ENCODE data around the gene BUB1. TPM values are rescaled to one million over a fixed set of nuclear protein-coding genes. Genes with fewer than 3 reads are reported as not detected.
A peak's percentile ranks its signal among the peaks of the same experiment; 100 is the strongest.

Gene BUB1
- total RNA-seq, 4 donors from 2014 or later: 0.40 to 2.3 (median 1.0) TPM; not detected in 1

DNA sequence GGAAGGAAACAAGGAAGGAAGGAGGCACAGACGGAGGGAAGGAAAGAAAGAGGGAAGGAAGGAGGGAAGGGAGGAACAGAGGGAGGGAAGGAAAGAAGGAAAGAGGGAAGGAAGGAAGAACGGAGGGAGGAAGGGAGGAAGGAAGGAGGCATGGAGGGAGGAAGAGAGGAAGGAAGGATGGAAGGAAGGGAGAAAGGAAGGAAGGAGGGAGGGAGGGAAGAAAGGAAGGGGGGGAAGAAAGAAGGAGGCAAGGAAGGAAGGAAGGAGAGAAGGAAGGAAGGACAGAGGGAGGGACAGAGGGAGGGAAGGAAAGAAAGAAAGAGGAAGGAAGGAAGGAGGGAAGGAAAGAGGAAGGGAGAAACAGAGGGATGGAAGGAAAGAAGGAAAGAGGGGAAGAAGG lies 47.0 kb upstream of the BUB1 start:
- H3K9me3 ChIP-seq: no peaks in the 10 kb centered on the region
- no peaks in the 10 kb centered on the region for H3K27me3 ChIP-seq
- TF ChIP-seq EP300 (IDR thresholded peaks at IDR 0.05) (no peak), POLR2AphosphoS5 (IDR thresholded peaks at IDR 0.05) (no peak), POLR2A (IDR thresholded peaks at IDR 0.05) (no peak)
- TF ChIP-seq, protein P1, sequence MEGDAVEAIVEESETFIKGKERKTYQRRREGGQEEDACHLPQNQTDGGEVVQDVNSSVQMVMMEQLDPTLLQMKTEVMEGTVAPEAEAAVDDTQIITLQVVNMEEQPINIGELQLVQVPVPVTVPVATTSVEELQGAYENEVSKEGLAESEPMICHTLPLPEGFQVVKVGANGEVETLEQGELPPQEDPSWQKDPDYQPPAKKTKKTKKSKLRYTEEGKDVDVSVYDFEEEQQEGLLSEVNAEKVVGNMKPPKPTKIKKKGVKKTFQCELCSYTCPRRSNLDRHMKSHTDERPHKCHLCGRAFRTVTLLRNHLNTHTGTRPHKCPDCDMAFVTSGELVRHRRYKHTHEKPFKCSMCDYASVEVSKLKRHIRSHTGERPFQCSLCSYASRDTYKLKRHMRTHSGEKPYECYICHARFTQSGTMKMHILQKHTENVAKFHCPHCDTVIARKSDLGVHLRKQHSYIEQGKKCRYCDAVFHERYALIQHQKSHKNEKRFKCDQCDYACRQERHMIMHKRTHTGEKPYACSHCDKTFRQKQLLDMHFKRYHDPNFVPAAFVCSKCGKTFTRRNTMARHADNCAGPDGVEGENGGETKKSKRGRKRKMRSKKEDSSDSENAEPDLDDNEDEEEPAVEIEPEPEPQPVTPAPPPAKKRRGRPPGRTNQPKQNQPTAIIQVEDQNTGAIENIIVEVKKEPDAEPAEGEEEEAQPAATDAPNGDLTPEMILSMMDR (IDR thresholded peaks at IDR 0.05): no peak
- no peak overlapping the region for H3K4me3 ChIP-seq
- 54 to 100% methylated on average over 1 to 2 of the region's 2 CpGs for WGBS, 2 donors (ENCODE audit: low coverage in 1 of 2)
- H3K4me1 ChIP-seq: no peaks in the 10 kb centered on the region
- H3K36me3 ChIP-seq: no peaks in the 10 kb centered on the region
- ATAC-seq: no peak
- H3K27ac ChIP-seq: no peak overlapping the region

DNA sequence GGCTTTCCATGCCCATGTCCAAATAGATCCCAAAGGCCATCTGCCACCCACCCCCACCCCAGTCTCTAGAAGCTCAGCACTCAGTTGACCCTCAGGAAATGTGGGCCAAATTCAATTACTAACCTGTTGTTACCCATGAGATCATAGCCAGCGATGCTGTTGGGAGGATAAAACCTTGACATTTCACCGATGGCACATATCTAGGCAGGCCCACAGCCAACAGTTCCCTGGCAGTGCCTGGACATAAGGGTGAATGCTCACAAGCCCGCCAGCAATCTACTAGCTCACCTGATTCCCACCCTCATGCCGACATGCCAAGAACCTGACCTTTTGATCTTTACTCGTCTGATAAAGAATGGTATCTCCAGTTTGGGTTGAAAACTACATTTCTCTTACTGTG lies 42.7 kb upstream of the BUB1 start:
- 89 to 92% methylated on average over 3 to 4 of the region's 5 CpGs for WGBS, 2 donors (ENCODE audit: low coverage in 1 of 2)
- no peak overlapping the region for H3K27ac ChIP-seq
- no peak for TF ChIP-seq POLR2AphosphoS5 (IDR thresholded peaks at IDR 0.05)
- TF ChIP-seq, protein P1 (IDR thresholded peaks at IDR 0.05): no peak
- TF ChIP-seq EP300 (IDR thresholded peaks at IDR 0.05): no peak
- TF ChIP-seq POLR2A (IDR thresholded peaks at IDR 0.05): no peak
- H3K27me3 ChIP-seq: no peaks in the 10 kb centered on the region
- no peaks in the 10 kb centered on the region for H3K36me3 ChIP-seq
- H3K9me3 ChIP-seq: no peaks in the 10 kb centered on the region
- no peak for ATAC-seq
- H3K4me3 ChIP-seq: no peak overlapping the region
- peaks cover 0 to 20% (median 6%) of the 10 kb centered on the region in 3 donors for H3K4me1 ChIP-seq

DNA sequence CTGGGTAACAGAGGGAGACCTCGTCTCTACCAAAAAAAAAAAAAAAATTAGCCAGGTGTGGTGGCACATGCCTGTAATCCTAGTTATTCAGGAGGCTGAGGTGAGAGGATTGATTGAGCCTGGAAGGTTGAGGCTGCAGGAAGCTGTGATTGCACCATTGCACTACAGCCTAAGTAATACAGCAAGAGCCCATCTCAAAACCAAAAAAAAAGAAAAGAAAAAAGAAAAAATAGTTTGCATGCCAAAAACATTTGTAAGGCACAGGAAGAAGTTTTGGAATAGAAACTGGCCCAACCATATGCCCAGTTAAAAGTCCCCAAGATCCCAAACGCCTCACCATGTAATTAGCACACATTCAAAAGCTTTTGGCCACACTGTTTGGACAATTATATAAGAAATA lies 41.1 kb upstream of the BUB1 start:
- 70 to 95% methylated on average over 2 of the region's 2 CpGs for WGBS, 2 donors (ENCODE audit: low coverage in 1 of 2)
- Histone ChIP-seq H3K4me1 (peaks cover 0 to 20% (median 6%) of the 10 kb centered on the region in 3 donors), H3K9me3 (no peaks in the 10 kb centered on the region), H3K27ac (no peak overlapping the region), H3K27me3 (no peaks in the 10 kb centered on the region), H3K36me3 (no peaks in the 10 kb centered on the region), H3K4me3 (no peak overlapping the region)
- TF ChIP-seq POLR2A (IDR thresholded peaks at IDR 0.05) (no peak), POLR2AphosphoS5 (IDR thresholded peaks at IDR 0.05) (no peak), EP300 (IDR thresholded peaks at IDR 0.05) (no peak)
- TF ChIP-seq, protein P1 (IDR thresholded peaks at IDR 0.05): no peak
- no peak for ATAC-seq

DNA sequence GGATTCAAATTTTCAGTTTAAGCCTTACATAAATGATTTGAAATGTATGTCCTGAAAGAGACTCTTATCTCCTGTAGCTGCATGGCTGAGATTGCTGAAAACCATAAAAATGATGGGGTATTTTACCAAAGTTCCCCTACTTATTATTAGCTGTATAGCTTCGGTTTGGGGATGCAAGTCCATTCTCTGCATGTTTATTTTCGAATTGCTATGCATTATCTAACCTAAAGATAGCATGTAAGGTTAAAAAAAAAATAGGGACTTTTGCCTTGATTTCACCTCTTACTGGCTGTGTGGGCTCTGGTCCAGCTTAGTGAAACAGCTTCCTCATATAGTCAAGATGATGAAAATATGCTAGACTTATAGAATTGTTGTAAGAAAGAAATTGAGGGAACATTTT lies 40.5 kb upstream of the BUB1 start:
- 79 to 90% methylated on average over 2 of the region's 2 CpGs for WGBS, 2 donors (ENCODE audit: low coverage in 1 of 2)
- peaks cover 0 to 20% (median 6%) of the 10 kb centered on the region in 3 donors for H3K4me1 ChIP-seq
- H3K27me3 ChIP-seq: no peaks in the 10 kb centered on the region
- H3K27ac ChIP-seq: no peak overlapping the region
- H3K9me3 ChIP-seq: no peaks in the 10 kb centered on the region
- ATAC-seq: no peak
- no peak overlapping the region for H3K4me3 ChIP-seq
- TF ChIP-seq POLR2AphosphoS5 (IDR thresholded peaks at IDR 0.05) (no peak), EP300 (IDR thresholded peaks at IDR 0.05) (no peak), POLR2A (IDR thresholded peaks at IDR 0.05) (no peak)
- TF ChIP-seq, protein P1 (IDR thresholded peaks at IDR 0.05): no peak
- no peaks in the 10 kb centered on the region for H3K36me3 ChIP-seq

DNA sequence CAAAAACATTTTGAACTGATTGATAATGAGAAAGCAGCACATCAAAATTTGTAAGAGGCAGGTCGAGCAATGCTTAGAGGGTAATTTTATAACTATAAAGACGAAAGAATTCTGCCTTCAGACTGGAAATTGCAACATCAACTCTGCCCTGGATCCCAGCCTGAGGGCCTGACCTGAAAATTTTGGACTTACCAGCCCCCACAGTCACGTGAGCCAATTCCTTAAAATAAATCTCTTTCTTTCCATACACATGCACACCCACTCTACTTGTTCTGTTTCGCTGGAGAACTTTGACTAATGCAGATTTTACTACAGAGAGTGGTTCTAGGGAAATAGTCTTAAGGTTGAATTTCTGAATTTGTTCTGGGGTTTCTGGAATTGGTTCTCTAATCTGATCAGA lies 39.9 kb upstream of the BUB1 start:
- no peaks in the 10 kb centered on the region for H3K27me3 ChIP-seq
- no peak overlapping the region for H3K27ac ChIP-seq
- no peaks in the 10 kb centered on the region for H3K9me3 ChIP-seq
- H3K36me3 ChIP-seq: no peaks in the 10 kb centered on the region
- ATAC-seq: peak; percentile 79
- WGBS, 2 donors (ENCODE audit: low coverage in 1 of 2): 11 to 14% methylated on average over 3 to 4 of the region's 4 CpGs
- H3K4me3 ChIP-seq: no peak overlapping the region
- H3K4me1 ChIP-seq: peaks cover 0 to 20% (median 6%) of the 10 kb centered on the region in 3 donors
- TF ChIP-seq, protein P1 (IDR thresholded peaks at IDR 0.05): no peak
- peak; percentile 63 for TF ChIP-seq POLR2AphosphoS5 (IDR thresholded peaks at IDR 0.05)

All from gastroesophageal sphincter (tissue), 4 donors.